HG02840 (cell line): ENCODE measurements around the gene ERCC6.
A peak's percentile ranks its signal among the peaks of the same experiment; 100 is the strongest.

Experiments used
- ATAC-seq: cut with Tn5 transposase; IDR thresholded peaks from one replicate; pipeline ENCODE4 v1.9.1; 2021; ENCODE audit warnings: mild to moderate bottlenecking, moderate library complexity, moderate number of reproducible peaks; ENCODE audit not compliant: unreplicated experiment, low FRiP score

Gene ERCC6

DNA sequence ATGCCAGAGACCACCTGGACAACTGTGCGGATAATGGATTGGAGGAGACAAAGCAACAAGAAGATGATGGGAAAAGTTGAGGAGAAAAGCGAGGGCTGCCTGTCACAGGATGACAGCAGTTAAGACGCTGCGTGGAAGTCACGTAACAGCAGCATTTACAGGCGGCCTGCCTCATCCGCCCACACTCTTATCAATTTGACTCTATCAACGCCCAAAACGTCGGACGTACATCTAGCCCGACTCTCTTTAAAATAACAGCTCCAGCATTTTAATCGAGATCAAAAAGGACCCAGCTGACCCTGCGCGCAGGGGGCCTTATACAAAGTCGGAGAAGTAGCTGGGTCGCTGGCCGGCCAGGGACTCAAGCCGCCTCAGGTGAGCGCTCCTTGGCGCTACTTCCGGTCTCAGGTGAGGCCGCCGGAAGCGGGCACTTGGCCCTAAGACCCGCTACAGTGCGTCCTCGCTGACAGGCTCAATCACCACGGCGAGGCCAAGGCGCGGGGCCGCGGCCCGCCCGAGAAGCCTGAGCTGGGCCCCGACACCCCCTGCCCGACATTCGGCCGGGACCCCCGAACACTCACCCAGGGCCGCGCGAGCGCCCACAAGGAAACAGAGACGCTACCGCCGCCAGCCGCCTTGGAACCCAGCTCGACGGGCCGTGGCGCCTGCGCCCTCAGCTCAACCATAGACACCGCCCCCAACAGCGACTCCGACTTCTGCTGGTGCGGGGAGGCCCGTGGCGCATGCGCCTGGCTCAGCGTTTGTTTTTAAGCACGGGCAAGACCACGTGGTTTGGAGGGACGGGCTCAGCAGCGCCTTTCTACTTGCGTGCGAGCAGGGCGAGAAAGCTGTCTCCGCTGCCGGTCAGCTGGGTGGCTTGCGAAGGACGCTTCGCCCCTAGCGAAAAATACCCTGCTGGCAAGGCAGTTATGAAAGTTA lies at the start of gene ERCC6:
Gene ERCC6 (minus strand): TSS at position 741 of the 939 bp plus-strand sequence.
- peak; percentile 92 for ATAC-seq

DNA sequence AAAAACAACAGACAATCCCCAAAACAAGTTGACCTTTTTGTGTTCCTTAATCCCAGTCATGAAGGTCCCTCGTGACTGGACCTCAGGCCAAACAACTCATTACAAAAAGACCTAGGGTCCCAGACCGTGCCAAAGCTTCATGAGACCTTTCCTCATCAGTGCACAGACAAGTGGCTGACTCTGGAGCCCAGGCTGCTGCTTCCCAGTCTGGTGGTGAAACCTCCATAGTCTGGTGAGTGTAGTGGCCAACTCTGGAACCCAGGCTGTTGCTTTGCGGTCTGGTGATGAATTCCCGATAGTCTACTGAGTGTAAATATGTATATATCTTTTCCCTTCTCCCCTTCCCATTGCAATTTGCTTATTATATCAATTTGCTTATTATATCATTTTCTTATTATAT lies 49.1 kb upstream of the ERCC6 start:
- no peak for ATAC-seq

DNA sequence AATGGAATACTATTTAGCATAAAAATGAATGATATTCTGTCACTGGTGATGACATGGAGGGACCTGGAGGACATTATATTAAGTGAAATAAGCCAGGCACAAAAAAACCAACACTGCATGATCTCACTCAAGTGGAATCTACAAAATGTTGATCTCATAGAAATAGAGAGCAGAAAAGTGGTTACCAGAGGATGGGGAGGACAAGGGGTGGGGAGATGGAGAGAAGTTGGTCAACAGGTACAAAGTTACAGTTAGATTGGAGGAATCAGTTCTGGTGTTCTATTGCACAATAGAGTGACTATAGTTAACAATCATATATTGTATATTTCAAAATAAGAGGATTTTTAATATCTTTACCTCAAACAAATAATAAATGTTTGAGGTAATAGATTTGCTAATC lies 46.5 kb upstream of the ERCC6 start:
- no peak for ATAC-seq

GRCh38 chr10:49579621-49580020 lies 40.7 kb upstream of the ERCC6 start:
- ATAC-seq = no peak

DNA sequence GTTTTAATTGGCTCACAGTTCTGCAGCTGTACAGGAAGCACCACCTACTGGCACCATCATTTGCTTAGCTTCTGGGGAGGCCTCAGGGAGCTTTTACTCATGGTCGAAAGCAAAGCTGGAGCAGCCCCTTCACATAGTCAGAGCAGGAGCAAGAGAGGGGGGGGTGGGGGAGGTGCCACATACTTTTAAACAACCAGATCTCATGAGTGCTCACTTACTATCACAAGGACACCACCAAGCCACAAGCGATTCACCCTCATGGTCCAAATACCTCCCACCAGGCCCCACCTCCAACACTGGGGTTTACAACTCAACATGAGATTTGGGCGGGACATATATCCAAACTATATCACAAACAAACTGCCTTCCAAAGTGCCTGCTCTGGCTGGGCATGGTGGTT lies 39.5 kb upstream of the ERCC6 start:
- ATAC-seq = no peak

DNA sequence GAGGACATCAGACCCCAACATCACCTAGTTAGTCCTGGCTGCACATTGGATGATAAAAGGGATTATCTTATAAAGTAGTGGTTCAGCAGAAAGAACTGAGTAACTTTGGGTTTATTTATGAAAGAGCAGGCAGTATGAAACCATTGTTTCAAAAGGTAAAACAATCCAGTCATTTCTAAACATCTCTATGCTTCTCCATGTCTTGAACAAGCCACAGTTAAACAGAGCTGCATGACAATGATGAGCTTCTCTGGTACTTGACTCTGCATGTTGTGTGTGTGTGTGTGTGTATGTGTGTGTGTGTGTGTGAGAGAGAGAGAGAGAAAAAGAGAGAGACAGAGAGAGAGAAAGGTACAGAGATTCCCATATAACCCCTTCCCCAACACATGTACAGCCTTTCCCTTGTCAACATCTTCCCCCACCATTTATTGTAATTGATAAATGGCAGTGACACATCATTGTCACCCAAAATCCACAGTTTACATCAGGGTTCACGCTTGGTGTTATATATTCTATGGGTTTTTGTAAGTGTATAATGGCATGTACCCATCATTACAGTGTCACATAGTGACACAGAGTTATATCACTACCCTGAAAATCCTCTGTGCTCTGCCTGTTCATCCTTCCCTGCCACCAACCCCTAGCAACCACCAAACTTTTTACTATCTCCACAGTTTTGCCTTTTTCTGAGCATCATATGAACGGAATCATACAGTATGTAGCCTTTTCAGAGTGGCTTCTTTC lies 38.4 kb upstream of the ERCC6 start:
- no peak for ATAC-seq

DNA sequence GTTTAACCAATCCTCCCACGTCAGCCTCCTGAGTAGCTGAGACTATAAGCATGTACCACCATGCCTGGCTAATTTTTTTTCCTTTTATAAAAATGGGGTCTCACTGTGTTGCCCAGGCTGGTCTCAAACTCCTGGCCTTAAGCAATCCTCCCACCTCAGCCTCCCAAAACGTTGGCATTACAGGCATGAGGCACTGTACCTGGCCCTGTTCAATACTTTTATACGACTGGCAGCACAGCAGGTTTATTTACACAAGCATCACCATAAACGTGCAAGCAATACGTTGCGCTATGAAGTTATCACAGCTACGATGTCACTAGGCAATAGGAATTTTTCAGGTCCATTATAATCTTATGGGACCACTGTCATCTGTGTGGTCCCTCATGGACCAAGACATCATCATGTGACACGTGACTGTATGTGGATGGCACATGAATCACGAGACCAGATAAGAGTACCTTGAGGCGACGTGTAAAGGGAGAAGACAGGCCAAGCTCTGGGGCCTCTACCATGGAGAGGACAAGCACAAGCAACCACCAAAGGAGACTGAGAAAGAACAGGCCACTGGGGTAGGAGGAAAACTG lies 36.7 kb upstream of the ERCC6 start:
- no peak for ATAC-seq

- no peak for ATAC-seq
Observed at GRCh38 chr10:49572594-49573114, 33.7 kb upstream of the ERCC6 start.

GRCh38 chr10:49571388-49571787 lies 32.5 kb upstream of the ERCC6 start:
- ATAC-seq = no peak

DNA sequence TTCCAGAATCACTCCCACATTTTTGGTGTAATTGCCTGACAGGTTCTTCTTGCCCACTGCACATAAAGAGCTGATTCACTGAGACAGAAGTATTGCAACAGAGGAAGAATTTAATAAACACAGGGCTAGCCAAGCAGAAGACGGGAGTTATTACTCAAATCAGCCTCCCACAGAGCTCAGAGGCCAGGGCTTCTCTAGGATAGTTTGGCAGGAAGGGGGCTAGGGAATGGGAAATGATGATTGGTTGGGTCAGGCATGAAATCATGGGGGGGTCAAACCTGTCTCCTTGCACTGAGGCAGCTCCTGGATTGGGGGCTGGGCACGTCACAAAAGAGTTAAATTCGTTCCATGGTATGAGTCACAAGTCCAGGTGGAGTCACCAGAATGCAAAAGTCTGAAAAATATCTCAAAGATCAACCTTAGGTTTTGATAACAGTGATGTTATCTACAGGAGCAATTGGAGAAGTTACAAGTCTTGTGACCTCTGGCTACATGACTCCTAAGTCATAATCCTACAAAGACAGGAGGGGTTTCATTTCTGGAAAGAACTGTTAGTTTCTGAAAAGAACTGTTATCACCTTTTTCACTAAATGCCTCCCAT lies 30.2 kb upstream of the ERCC6 start:
- ATAC-seq = no peak

- ATAC-seq = no peak
Observed at GRCh38 chr10:49568235-49568634, 29.3 kb upstream of the ERCC6 start.

DNA sequence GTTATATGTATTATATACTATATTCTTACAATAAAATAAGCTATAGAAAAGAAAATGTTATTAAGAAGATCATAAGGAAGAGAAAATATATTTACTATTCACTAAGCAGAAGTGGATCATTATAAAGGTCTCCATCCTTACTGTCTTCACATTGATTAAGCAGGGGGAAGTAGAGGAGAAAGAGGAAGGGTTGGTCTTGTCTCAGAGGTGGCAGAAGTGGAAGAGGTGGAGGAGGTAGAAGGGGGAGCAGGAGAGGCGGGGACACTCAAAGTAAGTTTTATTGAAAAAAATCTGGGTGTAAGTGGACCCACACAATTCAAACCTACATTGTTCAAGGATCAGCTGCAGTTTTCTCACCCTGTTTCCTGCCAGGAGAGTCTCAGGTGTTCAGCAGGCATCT lies 28.9 kb upstream of the ERCC6 start:
- no peak for ATAC-seq

- no peak for ATAC-seq
Observed at GRCh38 chr10:49564461-49565009, 25.6 kb upstream of the ERCC6 start.

DNA sequence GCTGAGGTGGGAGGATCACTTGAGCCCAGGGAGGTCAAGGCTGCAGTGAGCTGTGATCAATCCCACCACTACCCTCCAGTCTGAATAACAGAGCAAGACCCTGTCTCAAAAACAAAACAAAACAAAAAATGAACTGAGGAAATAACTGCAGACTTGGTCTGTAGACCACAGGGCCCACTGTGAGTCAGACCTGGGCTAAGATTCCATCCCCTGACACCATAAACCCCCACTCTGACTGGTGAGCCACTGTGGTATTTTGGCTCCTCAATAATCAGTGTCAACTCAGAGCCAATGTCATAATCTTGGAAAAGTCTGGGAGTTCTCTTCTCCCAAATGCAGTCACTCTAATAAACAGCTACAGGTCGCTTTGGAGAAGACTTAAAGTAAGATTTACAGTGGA lies 24.0 kb upstream of the ERCC6 start:
- no peak for ATAC-seq

DNA sequence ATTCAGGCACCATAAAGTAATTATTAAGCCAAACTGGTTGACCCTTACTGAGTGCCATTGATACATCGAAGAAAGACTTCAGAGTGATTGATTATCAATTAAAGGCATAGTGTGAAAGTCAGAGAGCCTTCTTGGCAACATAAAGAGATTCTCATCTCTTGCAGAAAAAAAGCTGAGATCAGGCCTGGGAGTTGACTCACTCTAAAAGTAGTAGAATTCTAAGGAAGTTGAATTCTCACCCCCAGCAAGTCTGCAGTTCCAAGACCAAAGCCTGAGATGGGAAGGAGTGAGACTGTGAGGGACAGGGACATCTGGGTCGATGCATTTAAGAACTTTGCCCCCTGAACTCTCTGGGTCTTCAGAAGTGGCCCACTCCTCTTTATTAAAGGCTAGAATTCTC lies 21.6 kb upstream of the ERCC6 start:
- ATAC-seq = no peak

DNA sequence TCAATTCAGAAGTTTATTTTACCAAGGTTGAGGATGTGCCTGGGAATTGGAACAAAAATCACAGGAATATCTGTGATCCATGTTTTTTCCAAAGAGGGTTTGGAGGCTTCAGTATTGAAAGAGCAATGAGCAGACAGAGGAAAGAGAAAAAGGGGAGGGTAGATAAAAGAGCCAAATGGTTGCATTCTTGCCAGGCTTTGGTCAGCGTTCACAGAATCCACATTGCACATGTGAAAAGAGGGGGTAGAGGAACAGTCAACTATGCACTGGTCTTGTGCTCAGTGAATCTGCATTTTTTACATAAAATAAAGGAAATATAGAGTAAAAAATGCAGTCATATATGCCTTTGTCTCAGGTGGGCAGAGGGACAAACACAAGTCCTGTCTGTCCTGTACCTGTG lies 20.6 kb upstream of the ERCC6 start:
- ATAC-seq = no peak

GRCh38 chr10:49558190-49558589 lies 19.3 kb upstream of the ERCC6 start:
- no peak for ATAC-seq

DNA sequence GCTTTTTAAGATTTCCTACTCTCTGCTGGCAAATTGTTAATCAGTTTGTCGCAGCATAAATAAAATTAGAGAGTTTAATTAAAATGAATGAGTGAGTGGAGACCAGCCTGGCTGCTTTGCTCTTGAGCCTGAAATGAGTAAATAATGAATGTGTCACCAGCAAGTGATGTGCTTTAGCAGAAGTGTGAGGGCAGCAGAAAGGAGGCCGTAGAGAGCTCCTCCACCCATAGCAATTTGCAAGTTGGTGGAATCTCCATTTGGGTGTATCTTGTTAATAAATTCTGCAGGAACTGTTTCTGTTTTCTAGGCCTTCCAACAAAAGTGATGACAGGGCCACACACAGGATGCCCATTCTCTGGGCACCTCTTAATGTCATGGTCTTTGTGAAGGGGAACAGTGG lies 18.8 kb upstream of the ERCC6 start:
- ATAC-seq = no peak

DNA sequence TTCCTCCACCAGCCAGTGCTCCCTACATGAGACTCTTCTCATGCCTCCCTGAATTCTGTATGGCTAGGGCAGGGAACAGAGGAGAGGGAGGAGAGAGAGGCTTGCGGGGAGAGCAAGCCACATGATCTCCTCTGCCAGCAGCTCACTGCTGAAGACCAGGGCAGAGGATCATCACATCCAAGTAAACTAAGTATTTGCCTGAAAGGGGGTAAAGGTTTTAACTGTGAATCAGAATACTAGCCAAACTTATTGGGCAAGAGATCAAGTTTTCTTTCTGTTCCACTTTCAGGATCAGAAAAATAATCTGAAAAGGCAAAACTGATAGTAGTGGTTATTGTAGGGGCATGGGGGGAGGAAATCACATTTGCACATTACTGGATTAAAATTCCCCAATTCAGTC lies 17.8 kb upstream of the ERCC6 start:
- ATAC-seq = no peak

- no peak for ATAC-seq
Observed at GRCh38 chr10:49552277-49552676, 13.4 kb upstream of the ERCC6 start.
